Endothelial cell of coronary artery (primary cell): ENCODE measurements around the gene CHRNA3. TPM values are rescaled to one million over a fixed set of nuclear protein-coding genes. Genes with fewer than 3 reads are reported as not detected.

Source experiments
- total RNA-seq: library from RNA; depleted of rRNA; stranded (reverse); fragments of >200 nt; gene quantifications from 2 replicates; pipeline ENCODE4 v1.2.3, GENCODE V29; 2014

Gene CHRNA3
- total RNA-seq: not detected in 2 replicates

GRCh38 chr15:78620527-78621421, at the start of gene CHRNA3:
Gene CHRNA3, minus strand, starts transcription at chr15:78620996. Its CDS starts 202 bp downstream, at chr15:78620794.

GRCh38 chr15:78641102-78641748, 20.4 kb upstream of the CHRNA3 start, which contains the start of gene CHRNB4:
Gene CHRNB4, minus strand, starts transcription at chr15:78641210. Its CDS starts 77 bp downstream, at chr15:78641133.

GRCh38 chr15:78565097-78565950, 55.5 kb downstream of the CHRNA3 start, which contains the start of gene CHRNA5:
Gene CHRNA5, plus strand, starts transcription at chr15:78565520. Its CDS starts 200 bp downstream, at chr15:78565720.

Other genes starting within 250 kb of the CHRNA3 start
- gene IREB2, start 182.8 kb downstream of the CHRNA3 start, total RNA-seq: 29.9 and 39.0 TPM in 2 replicates
- gene HYKK, start 113.4 kb downstream of the CHRNA3 start, total RNA-seq: 0.72 and 0.94 TPM in 2 replicates
- 158 and 227 TPM in 2 replicates for gene PSMA4, start 80.6 kb downstream of the CHRNA3 start, total RNA-seq
- gene CHRNA5, start 55.5 kb downstream of the CHRNA3 start, total RNA-seq: 2.6 and 4.4 TPM in 2 replicates
- gene CHRNB4, start 20.2 kb upstream of the CHRNA3 start, total RNA-seq: not detected in 2 replicates
- gene ADAMTS7, start 190.5 kb upstream of the CHRNA3 start, total RNA-seq: 10.7 and 22.8 TPM in 2 replicates